HG03097 (cell line): ENCODE data around the gene TCN2.
"Not testable (repeated sequence)": the region's sequence is repeated elsewhere in the genome, so short reads cannot be mapped to it uniquely, and the experiment has no call there.

Experiments
- ATAC-seq: cut with Tn5 transposase; IDR thresholded peaks from one replicate; pipeline ENCODE4 v1.9.1; 2021; ENCODE audit not compliant: unreplicated experiment, low FRiP score

The TCN2 gene

GRCh38 chr22:30606455-30607299 lies at the start of gene TCN2:
Gene TCN2 (plus strand): TSS chr22:30607174. CDS start chr22:30607332, 158 bp downstream.
- ATAC-seq = no peak

DNA sequence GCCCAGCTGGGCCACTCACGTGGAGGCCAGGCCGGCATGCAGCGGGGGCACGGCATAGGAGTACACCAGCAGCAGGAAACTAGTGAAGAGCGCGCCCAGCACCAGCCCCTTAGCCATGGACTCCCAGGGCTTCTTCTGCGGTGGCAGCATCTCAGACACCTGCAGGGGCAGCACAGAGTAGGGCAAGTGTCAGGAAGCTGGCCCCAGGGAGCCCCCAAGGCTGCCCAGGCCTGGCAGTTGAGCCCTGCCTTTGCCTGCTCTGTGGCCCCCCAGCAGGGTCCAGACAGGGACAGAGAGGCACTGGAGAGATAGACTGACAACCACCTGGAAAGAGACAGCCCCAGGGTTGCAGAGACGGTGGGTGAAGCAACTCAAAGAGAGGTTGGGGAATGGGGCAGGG lies 49.7 kb upstream of the TCN2 start:
- no peak for ATAC-seq

- ATAC-seq = no peak
Observed at GRCh38 chr22:30559889-30560288, 47.1 kb upstream of the TCN2 start.

- not testable (repeated sequence) for ATAC-seq
Observed at GRCh38 chr22:30560643-30561202, 46.3 kb upstream of the TCN2 start.

GRCh38 chr22:30561402-30562189 lies 45.4 kb upstream of the TCN2 start:
- ATAC-seq = no peak

DNA sequence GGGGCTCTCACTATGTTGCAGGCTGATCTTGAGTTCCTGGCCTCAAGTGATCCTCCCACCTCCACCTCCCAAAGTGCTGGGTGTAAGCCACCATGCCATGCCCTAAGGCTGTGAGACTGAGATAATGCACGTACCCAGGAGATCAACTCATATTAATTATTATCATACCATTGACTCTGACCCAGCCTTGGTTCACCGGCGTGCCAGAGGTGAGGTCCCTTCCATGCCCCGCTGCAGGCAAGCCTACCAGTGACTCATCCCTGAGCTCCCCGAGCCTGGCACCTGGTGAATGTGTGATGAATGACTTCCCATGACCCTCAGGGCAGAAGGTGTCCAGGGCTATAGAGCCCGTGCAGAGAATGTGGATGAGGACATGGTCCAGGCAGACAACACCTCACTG lies 44.6 kb upstream of the TCN2 start:
- ATAC-seq = no peak

GRCh38 chr22:30564045-30564760 lies 42.8 kb upstream of the TCN2 start:
- ATAC-seq = no peak

GRCh38 chr22:30564761-30565119 lies 42.2 kb upstream of the TCN2 start:
- no peak for ATAC-seq

DNA sequence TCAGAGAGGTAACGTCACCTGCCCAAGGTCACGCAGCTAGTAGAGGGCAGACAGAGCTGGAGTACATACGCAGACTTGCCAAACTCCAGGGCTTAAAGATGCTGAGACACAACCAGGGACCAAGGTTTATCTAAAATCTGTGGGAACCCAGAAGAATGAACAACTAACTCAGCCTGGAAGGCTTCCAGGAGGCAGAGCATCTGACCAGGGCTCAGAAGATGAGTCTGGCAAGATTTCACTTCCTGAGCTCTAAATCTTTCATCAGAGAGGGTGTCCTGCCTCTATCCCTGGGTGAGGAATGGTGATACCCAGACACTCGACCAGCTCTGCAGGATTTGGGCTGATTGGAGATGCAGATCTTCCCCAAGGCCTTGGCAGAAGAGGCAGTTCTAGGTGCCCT lies 41.6 kb upstream of the TCN2 start:
- no peak for ATAC-seq

- no peak for ATAC-seq
Observed at GRCh38 chr22:30566125-30566524, 40.8 kb upstream of the TCN2 start.

GRCh38 chr22:30567277-30567676 lies 39.7 kb upstream of the TCN2 start:
- not testable (repeated sequence) for ATAC-seq

DNA sequence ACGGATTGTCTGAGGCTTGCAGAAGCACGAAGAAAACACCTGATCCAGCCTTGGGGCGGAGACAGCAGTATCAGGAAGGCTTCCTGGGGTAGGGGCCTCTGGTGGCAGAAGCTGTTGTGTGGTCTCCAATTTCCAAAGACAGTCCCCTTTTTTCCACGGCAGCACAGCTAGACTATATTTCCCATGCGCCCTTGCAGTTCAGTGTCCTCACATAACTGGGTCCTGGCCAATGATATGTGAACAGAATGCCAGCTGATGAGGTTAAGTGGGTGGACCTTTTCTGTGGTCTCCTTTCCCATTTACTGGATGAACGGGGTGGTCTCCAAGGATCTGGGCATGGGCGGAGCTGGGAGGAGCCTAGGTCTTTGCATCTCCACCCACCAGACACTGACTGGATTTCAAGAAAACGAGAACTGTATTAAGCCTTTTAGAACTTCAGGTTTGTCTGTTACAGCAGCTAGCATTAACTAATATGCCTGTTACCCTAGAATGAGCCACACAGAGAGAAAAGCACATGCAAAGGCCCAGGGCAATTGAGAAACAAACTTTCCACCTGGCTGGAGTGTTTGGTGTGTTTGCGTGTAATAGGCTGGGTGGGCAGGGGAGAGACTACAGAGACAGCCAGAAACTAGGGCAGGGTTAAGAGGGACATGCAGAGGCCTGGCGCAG lies 38.7 kb upstream of the TCN2 start:
- ATAC-seq = no peak

DNA sequence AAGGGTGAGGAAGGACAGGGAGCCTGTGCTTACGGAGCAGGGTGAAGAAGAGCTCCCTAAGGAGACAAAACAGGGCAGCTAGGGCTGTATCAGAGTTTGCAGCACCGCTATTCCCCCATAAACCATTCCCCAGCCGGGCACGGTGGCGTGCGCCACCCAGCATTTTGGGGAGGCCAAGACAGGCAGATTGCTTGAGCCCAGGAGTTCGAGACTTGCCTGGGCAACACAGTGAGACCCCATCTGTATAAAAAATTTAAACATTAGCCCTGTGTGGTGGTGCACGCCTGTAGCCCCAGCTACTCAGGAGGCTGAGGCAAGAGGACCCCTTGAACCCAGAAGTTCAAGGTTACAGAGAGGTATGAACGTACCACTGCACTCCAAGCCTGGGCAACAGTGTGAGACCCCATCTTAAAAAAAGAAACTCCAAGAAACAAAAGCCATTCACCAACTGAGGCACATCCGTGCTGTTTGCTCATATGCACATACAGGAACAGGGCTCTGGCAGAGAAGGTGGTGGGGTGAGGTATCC lies 37.2 kb upstream of the TCN2 start:
- no peak for ATAC-seq

GRCh38 chr22:30572210-30572609 lies 34.8 kb upstream of the TCN2 start:
- no peak for ATAC-seq

DNA sequence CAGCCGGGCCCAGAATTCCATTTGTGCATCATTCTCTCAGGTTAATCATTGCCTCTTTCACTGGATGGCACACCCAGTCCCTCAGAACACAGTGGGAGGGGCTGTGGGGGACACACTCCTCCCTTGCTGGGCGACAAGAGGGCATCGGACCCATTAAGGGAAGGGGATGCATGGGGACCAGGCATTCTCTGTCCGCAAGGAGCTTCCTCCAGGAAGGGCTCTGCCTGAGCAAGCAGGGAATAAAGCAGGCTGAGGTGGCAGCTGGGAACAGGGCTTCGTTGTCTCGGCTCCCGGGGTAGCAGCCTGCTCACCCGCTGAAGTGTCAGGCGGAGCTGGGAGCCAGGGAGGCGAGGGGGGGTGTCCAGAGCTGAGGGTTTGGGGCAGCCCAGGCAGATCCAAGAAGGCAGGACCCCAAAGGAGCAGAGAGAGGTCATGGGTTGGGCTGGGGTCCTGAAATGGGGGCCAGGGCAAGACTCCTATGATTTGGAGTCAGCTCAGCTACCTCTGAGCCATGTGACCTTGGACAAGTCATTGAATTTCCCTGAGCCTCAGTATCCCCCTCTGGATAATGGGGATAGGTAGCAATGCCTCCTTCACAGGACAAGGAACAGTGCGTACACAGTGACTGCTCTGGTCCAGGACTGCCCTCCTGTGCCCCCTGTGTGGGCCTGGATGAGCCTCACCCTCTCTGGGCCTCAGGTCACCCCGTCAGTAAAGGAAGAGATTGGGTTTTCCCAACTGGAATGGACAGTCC lies 34.0 kb upstream of the TCN2 start:
- ATAC-seq = no peak

- ATAC-seq = no peak
Observed at GRCh38 chr22:30573594-30574094, 33.3 kb upstream of the TCN2 start.

DNA sequence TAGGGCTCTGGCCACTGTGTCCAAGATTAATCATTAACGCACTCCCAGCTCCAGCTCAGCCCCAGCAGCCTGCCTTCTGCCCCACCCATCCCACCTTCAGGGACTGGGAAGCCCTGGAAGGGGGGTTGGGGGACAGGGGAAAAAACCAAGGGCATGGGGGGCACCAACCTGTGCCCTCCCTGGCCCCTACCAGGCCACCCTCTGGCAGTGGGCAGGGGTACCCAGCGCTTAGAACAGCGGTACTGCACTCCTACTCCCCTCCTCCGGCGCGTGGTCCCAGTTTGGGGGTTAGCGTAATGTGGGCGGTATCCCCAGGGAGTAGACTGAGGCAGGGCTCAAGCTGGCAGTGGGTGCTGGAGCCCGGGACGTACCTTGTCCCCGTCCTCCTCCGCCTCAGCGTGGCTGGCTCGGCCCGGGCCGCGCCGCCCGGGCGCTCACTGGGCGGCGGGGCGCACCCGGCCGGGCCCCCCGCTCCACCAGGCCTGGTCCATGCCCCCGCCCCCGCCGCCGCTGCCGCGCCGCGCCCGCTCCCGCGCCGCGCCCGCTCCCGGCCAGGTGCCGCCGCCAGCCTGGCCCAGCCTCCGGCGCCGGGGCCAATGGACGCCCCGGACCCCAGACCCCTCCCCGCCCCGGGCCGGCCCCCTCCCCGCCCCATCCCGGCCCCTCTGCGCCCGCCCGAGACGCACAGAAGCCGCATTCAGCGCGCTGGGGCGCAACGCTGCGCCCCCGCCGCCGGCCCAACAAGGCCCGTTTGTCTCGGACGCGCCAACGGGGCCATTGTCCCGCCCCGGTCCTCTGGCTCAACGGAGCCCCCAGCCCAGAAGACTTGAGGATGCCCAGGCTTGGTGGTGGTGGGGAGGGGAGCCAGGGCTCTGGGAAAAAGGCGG lies 32.6 kb upstream of the TCN2 start, which contains the start of gene GAL3ST1:
GAL3ST1 (minus strand) TSS at position 571 of the 887 bp plus-strand sequence. CDS start 17,273 bp downstream, outside the sequence.
- no peak for ATAC-seq
